H1 (cell line): ENCODE measurements around the gene PFKM. TPM values are rescaled to one million over a fixed set of nuclear protein-coding genes. Genes with fewer than 3 reads are reported as not detected.

Source experiments
- CTCF ChIA-PET: fragments of 300-600 bp; sonication (Branson Sonifier 250); formaldehyde crosslinking; loops from one replicate; lab custom pipeline; 2021; ENCODE audit not compliant: partially characterized antibody; lab: Charles Lee
- POLR2A ChIA-PET: fragments of 300-600 bp; sonication (Branson Sonifier 250); formaldehyde crosslinking; loops from one replicate; lab custom pipeline; 2021; ENCODE audit warnings: inconsistent platforms; ENCODE audit not compliant: partially characterized antibody; lab: Charles Lee
- DNase-seq, 2 experiments: peaks; one replicate each; pipeline versions ENCODE4 v3.0.0 to v3.0.0-alpha.2; 2010 to 2022; ENCODE audit warnings: low spot score in 2 of 2, low read depth in 1 of 2, mixed read lengths in 1 of 2
- FAIRE-seq: peaks from 2 replicates; lab custom pipeline; 2011; peaks lifted over from hg19 to GRCh38; lab: Jason Lieb, UNC
- H2AFZ ChIP-seq: 2 replicates; pipeline ENCODE4 v1.8.1; 2012; ENCODE audit warnings: low read length, inconsistent platforms
- H2AK5ac ChIP-seq: 2 replicates; pipeline ENCODE4 v1.6.1; 2013; ENCODE audit warnings: low read depth, low read length
- H2BK120ac ChIP-seq: replicated peaks from 2 replicates; pipeline ENCODE3; 2013; ENCODE audit warnings: low read depth, low read length, inconsistent platforms
- H2BK12ac ChIP-seq: 2 replicates; pipeline ENCODE4 v1.6.1; 2013; ENCODE audit warnings: low read depth, low read length
- H2BK15ac ChIP-seq: 2 replicates; pipeline ENCODE4 v1.6.1; 2013; ENCODE audit warnings: low read length
- H2BK20ac ChIP-seq: 2 replicates; pipeline ENCODE4 v1.6.1; 2013; ENCODE audit warnings: low read length
- H2BK5ac ChIP-seq: 2 replicates; pipeline ENCODE4 v1.6.1; 2013; ENCODE audit warnings: low read depth, low read length
- H3K14ac ChIP-seq: 2 replicates; pipeline ENCODE4 v1.6.1; 2013; ENCODE audit warnings: inconsistent platforms; ENCODE audit not compliant: insufficient read length
- H3K18ac ChIP-seq: 2 replicates; pipeline ENCODE4 v1.6.1; 2013; ENCODE audit warnings: low read length; ENCODE audit errors: extremely low read depth
- H3K23ac ChIP-seq: 2 replicates; pipeline ENCODE4 v1.6.1; 2013; ENCODE audit warnings: inconsistent platforms; ENCODE audit not compliant: insufficient read length
- H3K23me2 ChIP-seq: 2 replicates; pipeline ENCODE4 v1.6.1; 2013; ENCODE audit warnings: low read depth, low read length
- H3K27ac ChIP-seq: 2 replicates; pipeline ENCODE4 v1.6.1; 2011; ENCODE audit warnings: low read depth, low read length, inconsistent platforms
- H3K27me3 ChIP-seq, 4 experiments: replicated peaks in 1 of 4; 1 replicate in 1 of 4; 2 replicates in 3 of 4; pipeline versions ENCODE4 v1.6.1 to v1.8.1; 2011 to 2013; ENCODE audit warnings: low read length in 3 of 4, mild to moderate bottlenecking in 3 of 4, inconsistent platforms in 2 of 4, mixed read lengths in 2 of 4, moderate library complexity in 1 of 4; ENCODE audit not compliant: control insufficient read depth in 3 of 4, insufficient read depth in 3 of 4; ENCODE audit errors: extremely low read depth in 1 of 4
- H3K36me3 ChIP-seq, 4 experiments: 2 replicates each; pipeline versions ENCODE4 v1.6.1 to v1.8.1; 2011 to 2013; ENCODE audit warnings: mild to moderate bottlenecking in 4 of 4, low read length in 3 of 4, moderate library complexity in 2 of 4, control low read depth in 1 of 4, inconsistent platforms in 1 of 4; ENCODE audit not compliant: insufficient read depth in 4 of 4, control insufficient read depth in 2 of 4
- H3K4ac ChIP-seq: replicated peaks from 2 replicates; pipeline ENCODE3; 2013; ENCODE audit warnings: low read length, low read depth, mixed read lengths, inconsistent platforms; ENCODE audit not compliant: insufficient read length
- H3K4me1 ChIP-seq, 4 experiments: replicated peaks in 1 of 4; 1 replicate in 1 of 4; 2 replicates in 3 of 4; pipeline versions ENCODE4 v1.6.1 to v1.8.1; 2011 to 2013; ENCODE audit warnings: low read length in 3 of 4, inconsistent platforms in 2 of 4, mixed read lengths in 1 of 4; ENCODE audit not compliant: insufficient read depth in 4 of 4, control insufficient read depth in 3 of 4
- H3K4me2 ChIP-seq, 2 experiments: 2 replicates each; pipeline versions ENCODE4 v1.6.1 to v1.8.1; 2011 to 2013; ENCODE audit warnings: low read depth in 2 of 2, low read length in 2 of 2, control low read depth in 1 of 2, inconsistent platforms in 1 of 2, mild to moderate bottlenecking in 1 of 2; ENCODE audit not compliant: insufficient read depth in 1 of 2
- H3K4me3 ChIP-seq, 4 experiments: fragments of 200-600, 300-600 bp in 1 of 4; sonication (generic), shearing (Covaris generic), sonication (Bioruptor Twin) in 1 of 4; 2 replicates each; pipeline versions ENCODE4 v1.5.1 to v1.8.1; 2011 to 2016; ENCODE audit warnings: low read length in 4 of 4, low read depth in 3 of 4, control low read depth in 2 of 4, inconsistent platforms in 2 of 4, mild to moderate bottlenecking in 2 of 4, mixed read lengths in 1 of 4, moderate library complexity in 1 of 4; ENCODE audit not compliant: insufficient read depth in 2 of 4; ENCODE audit errors: extremely low read depth in 1 of 4
- H3K56ac ChIP-seq: replicated peaks from 2 replicates; pipeline ENCODE3; 2013; ENCODE audit warnings: low read depth, mild to moderate bottlenecking, mixed read lengths, low read length, inconsistent platforms; ENCODE audit not compliant: insufficient read length
- H3K79me1 ChIP-seq: 2 replicates; pipeline ENCODE4 v1.6.1; 2013; ENCODE audit warnings: low read depth, low read length, control low read depth
- H3K79me2 ChIP-seq, 2 experiments: 2 replicates each; pipeline versions ENCODE4 v1.6.1 to v1.8.1; 2012 to 2013; ENCODE audit warnings: low read length in 2 of 2, mild to moderate bottlenecking in 2 of 2, inconsistent platforms in 1 of 2; ENCODE audit not compliant: insufficient read depth in 2 of 2, control insufficient read depth in 1 of 2
- H3K9ac ChIP-seq, 4 experiments: replicated peaks in 1 of 4; 1 replicate in 1 of 4; 2 replicates in 3 of 4; pipeline versions ENCODE4 v1.6.1 to v1.8.1; 2011 to 2013; ENCODE audit warnings: low read depth in 3 of 4, low read length in 3 of 4, control low read depth in 2 of 4, mild to moderate bottlenecking in 2 of 4, moderate library complexity in 2 of 4, inconsistent platforms in 1 of 4; ENCODE audit errors: extremely low read depth in 1 of 4
- H3K9me3 ChIP-seq, 2 experiments: 2 replicates each; pipeline versions ENCODE4 v1.6.1 to v1.8.1; 2012 to 2013; ENCODE audit warnings: mild to moderate bottlenecking in 2 of 2, moderate library complexity in 2 of 2, control low read depth in 1 of 2, inconsistent platforms in 1 of 2, low read depth in 1 of 2, low read length in 1 of 2, mixed read lengths in 1 of 2; ENCODE audit not compliant: insufficient read depth in 2 of 2
- H4K20me1 ChIP-seq, 2 experiments: replicated peaks in 1 of 2; 2 replicates each; pipeline versions ENCODE3 to v1.8.1; 2011 to 2013; ENCODE audit warnings: inconsistent platforms in 2 of 2, low read length in 2 of 2, mild to moderate bottlenecking in 1 of 2; ENCODE audit not compliant: insufficient read depth in 2 of 2, control insufficient read depth in 1 of 2
- H4K5ac ChIP-seq: 2 replicates; pipeline ENCODE4 v1.6.1; 2013; ENCODE audit warnings: low read length, low read depth, mixed read lengths, inconsistent platforms; ENCODE audit not compliant: insufficient read length
- H4K8ac ChIP-seq: 2 replicates; pipeline ENCODE4 v1.8.0; 2013; ENCODE audit warnings: mild to moderate bottlenecking, moderate library complexity, low read length, inconsistent platforms; ENCODE audit not compliant: insufficient read depth; ENCODE audit errors: extremely low read depth
- H4K91ac ChIP-seq: replicated peaks from 2 replicates; pipeline ENCODE3; 2013; ENCODE audit warnings: low read length, mixed read lengths, inconsistent platforms; ENCODE audit not compliant: insufficient read length
- ATF2 ChIP-seq: IDR thresholded peaks from 2 replicates; pipeline ENCODE4 v1.6.1; 2012; ENCODE audit warnings: low read length, inconsistent platforms
- ATF3 ChIP-seq: IDR thresholded peaks from 2 replicates; pipeline ENCODE4 v1.6.1; 2011; ENCODE audit warnings: low read depth, mild to moderate bottlenecking, low read length; ENCODE audit not compliant: insufficient read depth
- CEBPB ChIP-seq: IDR thresholded peaks from 2 replicates; pipeline ENCODE4 v1.6.1; 2012; ENCODE audit warnings: low read depth, low read length
- JUN ChIP-seq: IDR thresholded peaks from 2 replicates; pipeline ENCODE4 v1.6.1; 2011; ENCODE audit warnings: low read depth, mild to moderate bottlenecking, improper control_type of control experiment, low read length
- POLR2A ChIP-seq, 2 experiments: IDR thresholded peaks; 1 replicate in 1 of 2; 2 replicates in 1 of 2; pipeline ENCODE4 v1.6.1; 2011; ENCODE audit warnings: low read depth in 2 of 2, low read length in 2 of 2, mild to moderate bottlenecking in 2 of 2; ENCODE audit errors: control extremely low read depth in 1 of 2
- SIX5 ChIP-seq: IDR thresholded peaks from 2 replicates; pipeline ENCODE4 v1.6.1; 2011; ENCODE audit warnings: mild to moderate bottlenecking, low read depth, low read length
- SP1 ChIP-seq: IDR thresholded peaks from 2 replicates; pipeline ENCODE4 v1.6.1; 2011; ENCODE audit warnings: low read depth, low read length
- SP4 ChIP-seq: IDR thresholded peaks from 2 replicates; pipeline ENCODE4 v1.6.1; 2012; ENCODE audit warnings: low read length, inconsistent platforms
- TAF1 ChIP-seq: IDR thresholded peaks from 2 replicates; pipeline ENCODE4 v1.6.1; 2011; ENCODE audit warnings: mild to moderate bottlenecking, low read depth, low read length
- WGBS, 2 experiments: shearing (Covaris generic) in 1 of 2; methylation state at CpG; one replicate each; pipeline versions ENCODE4 v1.1.6 to v1.1.7; 2013 to 2015; ENCODE audit warnings: low lambda C conversion rate in 2 of 2, mixed read lengths in 2 of 2, inconsistent platforms in 1 of 2, low coverage in 1 of 2, missing lambda C conversion rate in 1 of 2; ENCODE audit not compliant: insufficient replicate concordance in 2 of 2, insufficient coverage in 1 of 2, insufficient read length in 1 of 2; ENCODE audit errors: extremely low coverage in 1 of 2, missing lambda C conversion rate in 1 of 2; 5-methylcytosine and 5-hydroxymethylcytosine counted together
- polyA plus RNA-seq, 7 experiments: library from polyadenylated mRNA; depleted of rRNA in 3 of 7; stranded (reverse) in 5 of 7; unstranded in 2 of 7; fragments of >200 nt in 5 of 7; fragments of 200-250 nt in 2 of 7; gene quantifications; 1 replicate in 5 of 7; 2 replicates in 1 of 7; 4 replicates in 1 of 7; pipeline versions ENCODE4 v1.2.1 to v1.2.3, GENCODE V29; 2011 to 2013; ENCODE audit warnings: missing spikeins in 2 of 7, mixed read lengths in 2 of 7
- total RNA-seq: library from RNA; stranded (reverse); fragmentation: NEBNext Ultra II Directional; extraction: Animal tissue kit (Norgen Biotek cat#: 25700); gene quantifications from 2 replicates; pipeline ENCODE4 v1.2.1, GENCODE V29; 2021

PFKM gene
- total and polyA plus RNA-seq, 2 of the 8 experiments (the other 6 are each of a cell fraction or from before 2014, with no cell fraction given) = 62.6 to 106 TPM

- no peak overlapping the region for H2BK120ac ChIP-seq
- TF ChIP-seq SIX5 = no peak
- TF ChIP-seq TAF1 = no peak
- TF ChIP-seq ATF2 = no peak
- no peak for TF ChIP-seq SP4
- no peak for TF ChIP-seq SP1
- TF ChIP-seq POLR2A (IDR thresholded peaks at IDR 0.05; ENCODE audit: control extremely low read depth in 1 of 2, low read depth in 2 of 2, low read length in 2 of 2) = no peak
- TF ChIP-seq ATF3 = no peak
- TF ChIP-seq JUN = no peak
- no peak for TF ChIP-seq CEBPB
- TF ChIP-seq, all 59 proteins: peak for 0
- H3K27me3 ChIP-seq = no peaks in the 10 kb centered on the region
- no peak overlapping the region for H3K4me3 ChIP-seq
- H3K79me2 ChIP-seq = no peaks in the 10 kb centered on the region
- H4K5ac ChIP-seq = no peak overlapping the region
- DNase-seq = no peak
- no peak overlapping the region for H3K14ac ChIP-seq
- no peak for FAIRE-seq
- no peak overlapping the region for H3K27ac ChIP-seq
- H3K23me2 ChIP-seq = no peaks in the 10 kb centered on the region
- H3K9me3 ChIP-seq = no peaks in the 10 kb centered on the region
- H3K79me1 ChIP-seq = no peaks in the 10 kb centered on the region
- H3K4ac ChIP-seq = no peak overlapping the region
- no peak overlapping the region for H3K4me2 ChIP-seq
- 75% methylated on average over 5 of the region's 5 CpGs; no CpG with 5 or more reads in 1 of the 2 experiments for WGBS, 2 experiments
- no peak overlapping the region for H2AFZ ChIP-seq
- ChIA-PET CTCF (interaction anchor here (1.0 to 4.4 kb wide), 9 partner anchors 8 to 101 kb away, joined by 3 to 40 read pairs (median 5); partner anchors contain the start of gene CCDC184), POLR2A (interaction anchor here (1.0 to 1.1 kb wide), 2 partner anchors 57 to 132 kb away, joined by 3 read pairs; no protein-coding TSS in a partner anchor)
- H2BK12ac ChIP-seq = no peak overlapping the region
- no peak overlapping the region for H3K56ac ChIP-seq
- H3K9ac ChIP-seq = no peak overlapping the region
- H3K36me3 ChIP-seq = no peaks in the 10 kb centered on the region
- H2AK5ac ChIP-seq = no peak overlapping the region
- H2BK15ac ChIP-seq = no peak overlapping the region
- no peak overlapping the region for H3K23ac ChIP-seq
- no peak overlapping the region for H4K91ac ChIP-seq
- no peaks in the 10 kb centered on the region for H4K20me1 ChIP-seq
- no peaks in the 10 kb centered on the region for H3K4me1 ChIP-seq
- H3K18ac ChIP-seq = no peak overlapping the region
- no peak overlapping the region for H2BK20ac ChIP-seq
- H4K8ac ChIP-seq = no peak overlapping the region
- H2BK5ac ChIP-seq = no peak overlapping the region
Observed at GRCh38 chr12:48163150-48163747, 44.1 kb downstream of the PFKM start.
